GM23338 (cell line): ENCODE results near the gene SBK3. TPM values are rescaled to one million over a fixed set of nuclear protein-coding genes. Genes with fewer than 3 reads are reported as not detected.

Experiments used
- ATAC-seq: fragments of 200-7000 bp; cut with Tn5 transposase; 3 replicates; pipeline ENCODE4 v1.9.1; 2020
- DNase-seq: peaks from one replicate; pipeline ENCODE4 v3.0.0-alpha.2; 2015; ENCODE audit warnings: low spot score
- H2AFZ ChIP-seq: fragments of 200-600 bp; sonication (generic); 2 replicates; pipeline ENCODE4 v1.8.0; 2016; ENCODE audit warnings: antibody characterized with exemption, mild to moderate bottlenecking, moderate library complexity
- H3F3A ChIP-seq: fragments of 200-600 bp; sonication (generic); replicated peaks from 2 replicates; pipeline ENCODE4 v1.8.0; 2017; ENCODE audit warnings: antibody characterized with exemption, mixed run types, low read depth
- H3K27ac ChIP-seq: fragments of 200-600 bp; sonication (generic); 2 replicates; pipeline ENCODE4 v1.6.1; 2016; ENCODE audit warnings: low read depth
- H3K27me3 ChIP-seq: fragments of 200-600 bp; sonication (generic); 2 replicates; pipeline ENCODE4 v1.8.0; 2016; ENCODE audit warnings: mild to moderate bottlenecking, mixed run types, moderate library complexity; ENCODE audit not compliant: insufficient read depth
- H3K36me3 ChIP-seq: fragments of 200-600 bp; sonication (generic); 2 replicates; pipeline ENCODE4 v1.8.0; 2016; ENCODE audit warnings: mild to moderate bottlenecking; ENCODE audit not compliant: insufficient read depth
- H3K4me1 ChIP-seq: fragments of 200-600 bp; sonication (generic); 2 replicates; pipeline ENCODE4 v1.8.0; 2016; ENCODE audit warnings: mild to moderate bottlenecking, moderate library complexity; ENCODE audit not compliant: insufficient read depth
- H3K4me2 ChIP-seq: fragments of 200-600 bp; sonication (generic); 2 replicates; pipeline ENCODE4 v1.7.1; 2017; ENCODE audit warnings: mixed run types
- H3K4me3 ChIP-seq: fragments of 200-600 bp; sonication (generic); 2 replicates; pipeline ENCODE4 v1.6.1; 2016; ENCODE audit warnings: mixed run types
- H3K79me2 ChIP-seq: fragments of 200-600 bp; sonication (generic); replicated peaks from 2 replicates; pipeline ENCODE4 v1.8.0; 2017; ENCODE audit warnings: mild to moderate bottlenecking; ENCODE audit not compliant: insufficient read depth
- H3K9me2 ChIP-seq: fragments of 200-600 bp; sonication (generic); 2 replicates; pipeline ENCODE4 v1.8.0; 2017; ENCODE audit not compliant: insufficient read depth
- H4K20me1 ChIP-seq: fragments of 200-600 bp; sonication (generic); replicated peaks from 2 replicates; pipeline ENCODE4 v1.8.0; 2017; ENCODE audit warnings: mild to moderate bottlenecking; ENCODE audit not compliant: insufficient read depth
- H3K27ac Mint-ChIP-seq: 2 replicates; pipeline ENCODE4 v1.8.0; 2020; ENCODE audit warnings: inconsistent platforms, mild to moderate bottlenecking, moderate library complexity, mixed read lengths
- H3K27me3 Mint-ChIP-seq: 3 replicates; pipeline ENCODE4 v1.8.0; 2022; ENCODE audit warnings: low read depth, mild to moderate bottlenecking, moderate library complexity, mixed read lengths, inconsistent platforms; ENCODE audit not compliant: insufficient read depth, poor library complexity
- H3K36me3 Mint-ChIP-seq: 3 replicates; pipeline ENCODE4 v1.8.0; 2021; ENCODE audit warnings: low read depth, mild to moderate bottlenecking, inconsistent platforms, moderate library complexity, mixed read lengths
- H3K4me1 Mint-ChIP-seq: 3 replicates; pipeline ENCODE4 v1.8.0; 2020; ENCODE audit warnings: mild to moderate bottlenecking, inconsistent platforms, mixed read lengths
- H3K4me3 Mint-ChIP-seq: 3 replicates; pipeline ENCODE4 v1.8.0; 2021; ENCODE audit warnings: moderate library complexity, mild to moderate bottlenecking, inconsistent platforms, mixed read lengths
- H3K9me3 Mint-ChIP-seq: 3 replicates; pipeline ENCODE4 v1.8.0; 2020; ENCODE audit warnings: moderate library complexity, mild to moderate bottlenecking, inconsistent platforms, mixed read lengths
- CREB1 ChIP-seq: fragments of 250-450 bp; sonication (Bioruptor Pico); IDR thresholded peaks from 2 replicates; pipeline ENCODE4 v1.5.0; 2020; ENCODE audit warnings: low read depth, mild to moderate bottlenecking, moderate library complexity
- ETS1 ChIP-seq: IDR thresholded peaks from 2 replicates; pipeline ENCODE4 v1.6.1; 2016; ENCODE audit warnings: antibody characterized with exemption
- EZH2phosphoT487 ChIP-seq: fragments of 200-600 bp; sonication (generic); IDR thresholded peaks from one replicate; pipeline ENCODE4 v1.8.1; 2018; ENCODE audit warnings: antibody characterized with exemption; ENCODE audit not compliant: unreplicated experiment
- JUNB ChIP-seq: IDR thresholded peaks from one replicate; pipeline ENCODE4 v1.6.1; 2016; ENCODE audit warnings: antibody characterized with exemption; ENCODE audit not compliant: unreplicated experiment
- NANOG ChIP-seq: IDR thresholded peaks from 2 replicates; pipeline ENCODE4 v1.6.1; 2016; ENCODE audit warnings: antibody characterized with exemption, borderline replicate concordance
- POLR2AphosphoS5 ChIP-seq: IDR thresholded peaks from 2 replicates; pipeline ENCODE4 v1.6.1; 2016; ENCODE audit warnings: antibody characterized with exemption, low read depth
- STAT1 ChIP-seq: IDR thresholded peaks from one replicate; pipeline ENCODE4 v1.6.1; 2016; ENCODE audit warnings: antibody characterized with exemption; ENCODE audit not compliant: unreplicated experiment
- ZNF114 ChIP-seq: fragments of 250-450 bp; sonication (Bioruptor Pico); IDR thresholded peaks from 2 replicates; pipeline ENCODE4 v1.5.0; 2020; ENCODE audit warnings: mild to moderate bottlenecking, moderate library complexity
- ZNF331 ChIP-seq: fragments of 250-450 bp; sonication (Bioruptor Pico); IDR thresholded peaks from 2 replicates; pipeline ENCODE4 v1.5.0; 2020; ENCODE audit warnings: low read depth, mild to moderate bottlenecking, moderate library complexity
- polyA plus RNA-seq: library from polyadenylated mRNA; unstranded; fragments of >200 nt; fragmentation: Nextera tagmentation; extraction: Ambion mirVana; gene quantifications from 2 replicates; pipeline ENCODE4 v1.2.1, GENCODE V29; 2016
- total RNA-seq: library from RNA; depleted of rRNA; stranded (reverse); fragments of >200 nt; shearing (Covaris generic); gene quantifications from 2 replicates; pipeline ENCODE4 v1.2.3, GENCODE V29; 2014
- TF ChIP-seq, protein P1 (sequence below): IDR thresholded peaks from one replicate; pipeline ENCODE4 v1.6.1; 2018; ENCODE audit warnings: antibody characterized with exemption; ENCODE audit not compliant: unreplicated experiment
- TF ChIP-seq, protein P2 (sequence below), 2 experiments: fragments of 200-600 bp in 1 of 2; sonication (generic) in 1 of 2; conservative IDR thresholded peaks; 2 replicates each; pipeline versions ENCODE4 v1.5.1 to v1.6.1; 2016 to 2017; ENCODE audit warnings: antibody characterized with exemption in 2 of 2, low read depth in 2 of 2, mild to moderate bottlenecking in 2 of 2, moderate library complexity in 1 of 2
- TF ChIP-seq, protein P3 (sequence below): fragments of 250-450 bp; sonication (Bioruptor Pico); IDR thresholded peaks from 2 replicates; pipeline ENCODE4 v1.5.0; 2020; ENCODE audit warnings: mild to moderate bottlenecking, moderate library complexity

SBK3 gene
- total and polyA plus RNA-seq, 2 experiments from 2014 or later = 0.27 to 0.94 TPM

DNA sequence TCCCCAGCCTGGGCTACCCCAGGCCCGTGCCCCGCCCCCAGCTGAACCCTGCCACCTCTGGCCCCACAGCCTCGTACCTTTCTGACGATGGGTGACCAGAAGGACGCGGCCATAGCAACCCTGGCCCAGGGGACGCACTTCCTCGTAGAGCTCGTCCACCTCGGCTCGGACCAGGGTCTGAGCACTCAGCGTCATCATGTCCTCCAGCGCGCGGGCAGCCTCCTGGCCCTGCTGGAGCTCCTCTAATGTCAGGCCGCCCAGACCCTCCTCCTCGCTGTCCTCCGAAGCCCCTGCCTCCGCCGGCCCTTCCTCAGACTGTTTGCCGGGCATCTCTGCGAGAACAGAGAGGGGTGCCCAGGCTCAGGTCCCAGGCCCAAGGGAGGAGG is 9.4 kb downstream of the SBK3 start:
- Mint-ChIP-seq H3K36me3 (no peaks in the 10 kb centered on the region), H3K9me3 (no peaks in the 10 kb centered on the region; the same call in 2 of the 3 replicates), H3K4me1 (peaks cover 6% of the 10 kb centered on the region; the same call in 2 of the 3 replicates), H3K27ac (no peak overlapping the region), H3K4me3 (no peak overlapping the region), H3K27me3 (peaks cover 15% of the 10 kb centered on the region)
- Histone ChIP-seq H3K4me3 (no peak overlapping the region), H4K20me1 (no peaks in the 10 kb centered on the region), H3K27ac (no peak overlapping the region), H3K9me2 (no peaks in the 10 kb centered on the region), H3F3A (0 out of 2 replicates have a peak, but pooled peaks cover 7% of the 10 kb centered on the region), H3K79me2 (no peaks in the 10 kb centered on the region), H3K36me3 (no peaks in the 10 kb centered on the region), H2AFZ (no peak overlapping the region), H3K4me1 (peaks cover 7% of the 10 kb centered on the region; the same call in 1 of the 2 replicates), H3K4me2 (no peak overlapping the region), H3K27me3 (no peaks in the 10 kb centered on the region)
- DNase-seq (no peak), ATAC-seq (no peak)
- TF ChIP-seq STAT1 = no peak
- TF ChIP-seq, protein P1, sequence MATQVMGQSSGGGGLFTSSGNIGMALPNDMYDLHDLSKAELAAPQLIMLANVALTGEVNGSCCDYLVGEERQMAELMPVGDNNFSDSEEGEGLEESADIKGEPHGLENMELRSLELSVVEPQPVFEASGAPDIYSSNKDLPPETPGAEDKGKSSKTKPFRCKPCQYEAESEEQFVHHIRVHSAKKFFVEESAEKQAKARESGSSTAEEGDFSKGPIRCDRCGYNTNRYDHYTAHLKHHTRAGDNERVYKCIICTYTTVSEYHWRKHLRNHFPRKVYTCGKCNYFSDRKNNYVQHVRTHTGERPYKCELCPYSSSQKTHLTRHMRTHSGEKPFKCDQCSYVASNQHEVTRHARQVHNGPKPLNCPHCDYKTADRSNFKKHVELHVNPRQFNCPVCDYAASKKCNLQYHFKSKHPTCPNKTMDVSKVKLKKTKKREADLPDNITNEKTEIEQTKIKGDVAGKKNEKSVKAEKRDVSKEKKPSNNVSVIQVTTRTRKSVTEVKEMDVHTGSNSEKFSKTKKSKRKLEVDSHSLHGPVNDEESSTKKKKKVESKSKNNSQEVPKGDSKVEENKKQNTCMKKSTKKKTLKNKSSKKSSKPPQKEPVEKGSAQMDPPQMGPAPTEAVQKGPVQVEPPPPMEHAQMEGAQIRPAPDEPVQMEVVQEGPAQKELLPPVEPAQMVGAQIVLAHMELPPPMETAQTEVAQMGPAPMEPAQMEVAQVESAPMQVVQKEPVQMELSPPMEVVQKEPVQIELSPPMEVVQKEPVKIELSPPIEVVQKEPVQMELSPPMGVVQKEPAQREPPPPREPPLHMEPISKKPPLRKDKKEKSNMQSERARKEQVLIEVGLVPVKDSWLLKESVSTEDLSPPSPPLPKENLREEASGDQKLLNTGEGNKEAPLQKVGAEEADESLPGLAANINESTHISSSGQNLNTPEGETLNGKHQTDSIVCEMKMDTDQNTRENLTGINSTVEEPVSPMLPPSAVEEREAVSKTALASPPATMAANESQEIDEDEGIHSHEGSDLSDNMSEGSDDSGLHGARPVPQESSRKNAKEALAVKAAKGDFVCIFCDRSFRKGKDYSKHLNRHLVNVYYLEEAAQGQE = no peak
- TF ChIP-seq ZNF114 = no peak
- TF ChIP-seq, protein P2, sequence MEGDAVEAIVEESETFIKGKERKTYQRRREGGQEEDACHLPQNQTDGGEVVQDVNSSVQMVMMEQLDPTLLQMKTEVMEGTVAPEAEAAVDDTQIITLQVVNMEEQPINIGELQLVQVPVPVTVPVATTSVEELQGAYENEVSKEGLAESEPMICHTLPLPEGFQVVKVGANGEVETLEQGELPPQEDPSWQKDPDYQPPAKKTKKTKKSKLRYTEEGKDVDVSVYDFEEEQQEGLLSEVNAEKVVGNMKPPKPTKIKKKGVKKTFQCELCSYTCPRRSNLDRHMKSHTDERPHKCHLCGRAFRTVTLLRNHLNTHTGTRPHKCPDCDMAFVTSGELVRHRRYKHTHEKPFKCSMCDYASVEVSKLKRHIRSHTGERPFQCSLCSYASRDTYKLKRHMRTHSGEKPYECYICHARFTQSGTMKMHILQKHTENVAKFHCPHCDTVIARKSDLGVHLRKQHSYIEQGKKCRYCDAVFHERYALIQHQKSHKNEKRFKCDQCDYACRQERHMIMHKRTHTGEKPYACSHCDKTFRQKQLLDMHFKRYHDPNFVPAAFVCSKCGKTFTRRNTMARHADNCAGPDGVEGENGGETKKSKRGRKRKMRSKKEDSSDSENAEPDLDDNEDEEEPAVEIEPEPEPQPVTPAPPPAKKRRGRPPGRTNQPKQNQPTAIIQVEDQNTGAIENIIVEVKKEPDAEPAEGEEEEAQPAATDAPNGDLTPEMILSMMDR (conservative IDR thresholded peaks at IDR 0.05; ENCODE audit: low read depth in 2 of 2) = no peak
- TF ChIP-seq, protein P3, sequence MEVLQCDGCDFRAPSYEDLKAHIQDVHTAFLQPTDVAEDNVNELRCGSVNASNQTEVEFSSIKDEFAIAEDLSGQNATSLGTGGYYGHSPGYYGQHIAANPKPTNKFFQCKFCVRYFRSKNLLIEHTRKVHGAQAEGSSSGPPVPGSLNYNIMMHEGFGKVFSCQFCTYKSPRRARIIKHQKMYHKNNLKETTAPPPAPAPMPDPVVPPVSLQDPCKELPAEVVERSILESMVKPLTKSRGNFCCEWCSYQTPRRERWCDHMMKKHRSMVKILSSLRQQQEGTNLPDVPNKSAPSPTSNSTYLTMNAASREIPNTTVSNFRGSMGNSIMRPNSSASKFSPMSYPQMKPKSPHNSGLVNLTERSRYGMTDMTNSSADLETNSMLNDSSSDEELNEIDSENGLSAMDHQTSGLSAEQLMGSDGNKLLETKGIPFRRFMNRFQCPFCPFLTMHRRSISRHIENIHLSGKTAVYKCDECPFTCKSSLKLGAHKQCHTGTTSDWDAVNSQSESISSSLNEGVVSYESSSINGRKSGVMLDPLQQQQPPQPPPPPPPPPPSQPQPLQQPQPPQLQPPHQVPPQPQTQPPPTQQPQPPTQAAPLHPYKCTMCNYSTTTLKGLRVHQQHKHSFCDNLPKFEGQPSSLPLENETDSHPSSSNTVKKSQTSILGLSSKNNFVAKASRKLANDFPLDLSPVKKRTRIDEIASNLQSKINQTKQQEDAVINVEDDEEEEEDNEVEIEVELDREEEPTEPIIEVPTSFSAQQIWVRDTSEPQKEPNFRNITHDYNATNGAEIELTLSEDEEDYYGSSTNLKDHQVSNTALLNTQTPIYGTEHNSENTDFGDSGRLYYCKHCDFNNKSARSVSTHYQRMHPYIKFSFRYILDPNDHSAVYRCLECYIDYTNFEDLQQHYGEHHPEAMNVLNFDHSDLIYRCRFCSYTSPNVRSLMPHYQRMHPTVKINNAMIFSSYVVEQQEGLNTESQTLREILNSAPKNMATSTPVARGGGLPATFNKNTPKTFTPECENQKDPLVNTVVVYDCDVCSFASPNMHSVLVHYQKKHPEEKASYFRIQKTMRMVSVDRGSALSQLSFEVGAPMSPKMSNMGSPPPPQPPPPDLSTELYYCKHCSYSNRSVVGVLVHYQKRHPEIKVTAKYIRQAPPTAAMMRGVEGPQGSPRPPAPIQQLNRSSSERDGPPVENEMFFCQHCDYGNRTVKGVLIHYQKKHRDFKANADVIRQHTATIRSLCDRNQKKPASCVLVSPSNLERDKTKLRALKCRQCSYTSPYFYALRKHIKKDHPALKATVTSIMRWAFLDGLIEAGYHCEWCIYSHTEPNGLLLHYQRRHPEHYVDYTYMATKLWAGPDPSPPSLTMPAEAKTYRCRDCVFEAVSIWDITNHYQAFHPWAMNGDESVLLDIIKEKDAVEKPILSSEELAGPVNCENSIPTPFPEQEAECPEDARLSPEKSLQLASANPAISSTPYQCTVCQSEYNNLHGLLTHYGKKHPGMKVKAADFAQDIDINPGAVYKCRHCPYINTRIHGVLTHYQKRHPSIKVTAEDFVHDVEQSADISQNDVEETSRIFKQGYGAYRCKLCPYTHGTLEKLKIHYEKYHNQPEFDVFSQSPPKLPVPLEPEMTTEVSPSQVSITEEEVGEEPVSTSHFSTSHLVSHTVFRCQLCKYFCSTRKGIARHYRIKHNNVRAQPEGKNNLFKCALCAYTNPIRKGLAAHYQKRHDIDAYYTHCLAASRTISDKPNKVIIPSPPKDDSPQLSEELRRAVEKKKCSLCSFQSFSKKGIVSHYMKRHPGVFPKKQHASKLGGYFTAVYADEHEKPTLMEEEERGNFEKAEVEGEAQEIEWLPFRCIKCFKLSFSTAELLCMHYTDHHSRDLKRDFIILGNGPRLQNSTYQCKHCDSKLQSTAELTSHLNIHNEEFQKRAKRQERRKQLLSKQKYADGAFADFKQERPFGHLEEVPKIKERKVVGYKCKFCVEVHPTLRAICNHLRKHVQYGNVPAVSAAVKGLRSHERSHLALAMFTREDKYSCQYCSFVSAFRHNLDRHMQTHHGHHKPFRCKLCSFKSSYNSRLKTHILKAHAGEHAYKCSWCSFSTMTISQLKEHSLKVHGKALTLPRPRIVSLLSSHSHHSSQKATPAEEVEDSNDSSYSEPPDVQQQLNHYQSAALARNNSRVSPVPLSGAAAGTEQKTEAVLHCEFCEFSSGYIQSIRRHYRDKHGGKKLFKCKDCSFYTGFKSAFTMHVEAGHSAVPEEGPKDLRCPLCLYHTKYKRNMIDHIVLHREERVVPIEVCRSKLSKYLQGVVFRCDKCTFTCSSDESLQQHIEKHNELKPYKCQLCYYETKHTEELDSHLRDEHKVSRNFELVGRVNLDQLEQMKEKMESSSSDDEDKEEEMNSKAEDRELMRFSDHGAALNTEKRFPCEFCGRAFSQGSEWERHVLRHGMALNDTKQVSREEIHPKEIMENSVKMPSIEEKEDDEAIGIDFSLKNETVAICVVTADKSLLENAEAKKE = no peak
- no peak for TF ChIP-seq CREB1 (CRISPR knock-in tag)
- no peak for TF ChIP-seq JUNB
- TF ChIP-seq NANOG = no peak
- TF ChIP-seq POLR2AphosphoS5 = no peak
- no peak for TF ChIP-seq ZNF331
- TF ChIP-seq EZH2phosphoT487 = no peak
- no peak for TF ChIP-seq ETS1
